Esophagus squamous epithelium (tissue), 5 donors: Measurements from ENCODE around the gene MST1R. TPM values are rescaled to one million over a fixed set of nuclear protein-coding genes. Genes with fewer than 3 reads are reported as not detected.
"Not testable (repeated sequence)": the region's sequence is repeated elsewhere in the genome, so short reads cannot be mapped to it uniquely, and the experiment has no call there.

Source experiments
- DNase-seq: peaks from one replicate; lab custom pipeline; 2025; lab: John Stamatoyannopoulos, UW
- H3K27ac ChIP-seq, 4 donors: fragments of 200-600 bp; sonication (generic); one replicate each; pipeline ENCODE4 v1.5.1; 2016 to 2019; ENCODE audit warnings: mild to moderate bottlenecking in 1 of 4
- H3K27me3 ChIP-seq, 4 donors: fragments of 200-600 bp; sonication (generic); 1 replicate in 3 of 4; 2 replicates in 1 of 4; pipeline versions ENCODE4 v1.5.1 to v1.6.0; 2017 to 2021; ENCODE audit warnings: antibody characterized with exemption in 1 of 4
- H3K36me3 ChIP-seq, 3 donors: fragments of 200-600 bp; sonication (generic); one replicate each; pipeline ENCODE4 v1.5.1; 2016 to 2019
- H3K4me1 ChIP-seq, 3 donors: fragments of 200-600 bp; sonication (generic); one replicate each; pipeline ENCODE4 v1.5.1; 2017 to 2019
- H3K4me3 ChIP-seq, 4 donors: fragments of 200-600 bp; sonication (generic); 1 replicate in 3 of 4; 2 replicates in 1 of 4; pipeline ENCODE4 v1.5.1; 2016 to 2019; ENCODE audit warnings: mild to moderate bottlenecking in 2 of 4, moderate library complexity in 1 of 4
- H3K9me3 ChIP-seq, 3 donors: fragments of 200-600 bp; sonication (generic); one replicate each; pipeline ENCODE4 v1.5.1; 2016 to 2019
- POLR2A ChIP-seq, 4 donors: fragments of 450-650 bp; IDR thresholded peaks; one replicate each; pipeline ENCODE4 v1.6.1; 2017; ENCODE audit warnings: antibody characterized with exemption in 4 of 4, mild to moderate bottlenecking in 4 of 4, moderate library complexity in 3 of 4
- WGBS, 2 donors: methylation state at CpG; one replicate each; pipeline ENCODE4 v1.1.5; 2018; 5-methylcytosine and 5-hydroxymethylcytosine counted together
- intact Hi-C: fragments of 100-400 bp; cut with DNase I; formaldehyde crosslinking; loops from one replicate; pipeline ENCODE4 v1.15.0; 2022
- total RNA-seq, 4 donors: library from RNA; depleted of rRNA; stranded (reverse); fragments of >200 nt; gene quantifications; one replicate each; pipeline ENCODE4 v1.1.0, GENCODE V29; 2016
- TF ChIP-seq, protein P1 (sequence below), 6 experiments: fragments of 450-650 bp in 4 of 6; fragments of 200-600 bp in 2 of 6; sonication (generic) in 2 of 6; IDR thresholded peaks; one replicate each; pipeline ENCODE4 v1.5.1; 2016 to 2019; ENCODE audit warnings: antibody characterized with exemption in 6 of 6, mild to moderate bottlenecking in 4 of 6, moderate library complexity in 4 of 6
- donor health status: DM: yes; HTN: yes; CAD: no.

The MST1R gene
- total RNA-seq, 4 donors from 2014 or later = 5.4 to 26.5 (median 14.5) TPM

DNA sequence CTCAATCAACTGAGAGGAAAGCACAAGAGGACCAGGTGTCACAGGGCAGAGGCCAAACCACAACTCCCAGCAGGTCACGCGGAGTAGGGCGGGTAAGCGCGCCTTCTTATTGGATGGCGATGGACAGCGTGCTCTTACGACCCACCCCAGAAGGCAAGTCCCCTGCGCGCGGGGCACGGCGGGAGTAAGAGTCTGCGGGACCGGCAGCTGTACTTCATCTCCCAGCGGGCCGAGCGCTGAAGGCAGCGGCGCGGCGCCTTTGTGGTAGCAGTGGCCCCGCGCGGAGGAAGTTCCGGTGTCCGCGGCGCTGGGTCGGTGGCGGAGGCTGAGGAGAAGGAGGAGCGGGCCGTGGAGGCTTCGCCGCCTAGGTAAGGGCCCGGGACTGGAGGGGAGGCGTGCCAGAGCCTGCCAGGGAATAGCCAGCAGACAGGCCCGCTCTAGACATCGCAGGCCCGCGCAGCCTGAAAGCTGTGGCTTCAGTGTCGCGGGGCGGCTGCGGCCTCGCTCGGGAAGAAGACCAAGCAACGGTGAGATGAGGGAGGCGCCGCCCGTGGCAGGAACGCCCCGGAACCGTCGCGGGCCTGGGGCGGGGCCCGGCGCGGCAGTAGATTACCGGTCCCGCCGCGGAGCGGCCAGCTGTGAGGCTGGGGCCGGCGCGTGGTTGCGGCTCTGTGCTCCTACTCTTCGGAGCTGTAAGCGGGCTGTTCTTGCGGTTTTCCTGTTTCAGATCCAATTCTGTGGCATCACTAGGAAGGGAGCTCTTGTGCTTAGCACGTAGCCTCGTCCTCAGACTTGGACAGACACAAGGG lies 36.4 kb upstream of the MST1R start, which contains the start of gene RBM6:
Gene RBM6 (plus strand): TSS at position 293 of the 809 bp plus-strand sequence. CDS start 22,492 bp downstream, outside the sequence.
- intact Hi-C loops = no loop called here
- peaks cover 0 to 8% (median 0%) of the 10 kb centered on the region in 3 donors for H3K36me3 ChIP-seq
- H3K4me3 ChIP-seq = peak within 1 kb of the TSS; percentile 63 to 80 (median 78)
- WGBS, 2 donors = 0 to 1% methylated on average over 3 to 21 of the region's 74 CpGs
- DNase-seq = peak; percentile 93
- H3K9me3 ChIP-seq = no peaks in the 10 kb centered on the region
- TF ChIP-seq, protein P1, sequence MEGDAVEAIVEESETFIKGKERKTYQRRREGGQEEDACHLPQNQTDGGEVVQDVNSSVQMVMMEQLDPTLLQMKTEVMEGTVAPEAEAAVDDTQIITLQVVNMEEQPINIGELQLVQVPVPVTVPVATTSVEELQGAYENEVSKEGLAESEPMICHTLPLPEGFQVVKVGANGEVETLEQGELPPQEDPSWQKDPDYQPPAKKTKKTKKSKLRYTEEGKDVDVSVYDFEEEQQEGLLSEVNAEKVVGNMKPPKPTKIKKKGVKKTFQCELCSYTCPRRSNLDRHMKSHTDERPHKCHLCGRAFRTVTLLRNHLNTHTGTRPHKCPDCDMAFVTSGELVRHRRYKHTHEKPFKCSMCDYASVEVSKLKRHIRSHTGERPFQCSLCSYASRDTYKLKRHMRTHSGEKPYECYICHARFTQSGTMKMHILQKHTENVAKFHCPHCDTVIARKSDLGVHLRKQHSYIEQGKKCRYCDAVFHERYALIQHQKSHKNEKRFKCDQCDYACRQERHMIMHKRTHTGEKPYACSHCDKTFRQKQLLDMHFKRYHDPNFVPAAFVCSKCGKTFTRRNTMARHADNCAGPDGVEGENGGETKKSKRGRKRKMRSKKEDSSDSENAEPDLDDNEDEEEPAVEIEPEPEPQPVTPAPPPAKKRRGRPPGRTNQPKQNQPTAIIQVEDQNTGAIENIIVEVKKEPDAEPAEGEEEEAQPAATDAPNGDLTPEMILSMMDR (IDR thresholded peaks at IDR 0.05) = peak in 2 of 6 experiments; percentile 4 to 18
- peak in 3 of 4 donors; percentile 76 to 88 (median 85) for TF ChIP-seq POLR2A (IDR thresholded peaks at IDR 0.05)
- H3K27ac ChIP-seq = peak within 1 kb of the TSS; percentile 92 to 96 (median 94)
- H3K27me3 ChIP-seq = no peaks in the 10 kb centered on the region
- H3K4me1 ChIP-seq = peaks cover 11 to 36% (median 22%) of the 10 kb centered on the region in 3 donors

DNA sequence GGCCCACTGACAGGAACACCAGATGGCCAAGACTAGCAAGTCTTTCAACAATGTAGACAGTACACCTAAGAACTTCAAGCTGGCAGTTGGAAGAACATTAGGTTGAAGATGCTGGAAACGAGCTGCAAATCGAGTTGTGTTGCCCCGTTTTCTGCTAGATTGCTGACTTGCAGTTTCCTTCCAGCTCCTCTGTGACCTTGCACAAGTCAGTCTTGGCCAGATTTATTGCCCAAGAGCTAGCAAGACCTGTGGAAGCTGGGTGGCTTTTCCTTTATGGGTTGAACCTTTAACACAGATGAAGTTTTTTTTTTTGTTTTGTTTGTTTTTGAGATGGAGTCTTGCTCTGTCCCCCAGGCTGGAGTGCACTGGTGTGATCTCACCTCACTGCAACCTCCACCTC lies 33.4 kb upstream of the MST1R start:
- H3K27me3 ChIP-seq = no peaks in the 10 kb centered on the region
- no peak for DNase-seq
- TF ChIP-seq POLR2A (IDR thresholded peaks at IDR 0.05) = no peak
- TF ChIP-seq, protein P1 (IDR thresholded peaks at IDR 0.05) = no peak
- no peaks in the 10 kb centered on the region for H3K36me3 ChIP-seq
- WGBS, 2 donors = 59 to 68% methylated on average over 3 of the region's 3 CpGs
- no peak overlapping the region for H3K27ac ChIP-seq
- no peak overlapping the region for H3K4me3 ChIP-seq
- H3K9me3 ChIP-seq = no peaks in the 10 kb centered on the region
- intact Hi-C loops = no loop called here
- H3K4me1 ChIP-seq = peaks cover 11 to 21% (median 15%) of the 10 kb centered on the region in 3 donors

DNA sequence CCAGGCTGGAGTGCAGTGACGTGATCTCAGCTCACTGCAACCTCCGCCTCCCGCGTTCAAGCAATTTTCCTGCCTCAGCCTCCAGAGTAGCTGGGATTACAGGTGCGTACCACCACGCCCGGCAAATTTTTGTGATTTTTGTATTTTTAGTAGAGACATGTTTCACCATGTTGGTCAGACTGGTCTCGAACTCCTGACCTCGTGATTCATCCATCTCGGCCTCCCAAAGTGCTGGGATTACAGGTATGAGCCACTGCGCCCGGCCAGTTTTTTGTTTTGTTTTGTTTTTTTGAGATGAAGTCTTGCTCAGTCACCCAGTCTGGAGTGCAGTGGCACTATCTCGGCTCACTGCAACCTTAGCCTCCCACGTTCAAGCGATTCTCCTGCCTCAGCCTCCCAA lies 28.6 kb upstream of the MST1R start:
- H3K27me3 ChIP-seq, H3K36me3 ChIP-seq, H3K4me3 ChIP-seq, intact Hi-C loops, DNase-seq, H3K9me3 ChIP-seq, H3K27ac ChIP-seq: not testable (repeated sequence)
- H3K4me1 ChIP-seq = peaks cover 21 to 30% (median 22%) of the 10 kb centered on the region in 3 donors
- 75 to 89% methylated on average over 15 of the region's 15 CpGs for WGBS, 2 donors

DNA sequence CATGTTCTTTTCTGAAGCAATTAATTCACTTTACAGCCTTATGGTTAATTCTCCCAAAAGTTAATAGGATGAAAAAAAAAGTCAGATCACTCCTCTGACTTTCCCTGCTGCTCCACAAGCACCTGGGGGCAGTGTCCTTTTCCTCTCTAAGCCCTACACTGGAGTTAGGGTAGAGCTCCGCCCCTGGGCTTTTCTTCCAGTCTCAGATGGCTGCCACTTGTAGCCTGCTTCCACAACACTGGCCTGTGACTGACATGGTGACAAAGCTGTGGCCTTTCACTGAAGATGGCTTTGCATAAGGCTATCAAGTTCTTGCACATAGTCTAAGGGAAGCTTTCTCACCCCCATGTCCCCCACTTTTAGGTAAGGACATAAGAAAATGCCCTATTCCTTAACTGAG lies 27.2 kb upstream of the MST1R start:
- Histone ChIP-seq H3K36me3 (no peaks in the 10 kb centered on the region), H3K4me3 (no peak overlapping the region), H3K27me3 (no peaks in the 10 kb centered on the region), H3K4me1 (peaks cover 21 to 30% (median 22%) of the 10 kb centered on the region in 3 donors), H3K9me3 (no peaks in the 10 kb centered on the region), H3K27ac (peak overlapping the region in 3 of 4 donors; percentile 86 to 91 (median 89))
- 100% methylated on average over 1 of the region's 1 CpG for WGBS, 2 donors
- DNase-seq = no peak
- TF ChIP-seq, protein P1 (IDR thresholded peaks at IDR 0.05) = no peak
- TF ChIP-seq POLR2A (IDR thresholded peaks at IDR 0.05) = no peak
- intact Hi-C loops = no loop called here

DNA sequence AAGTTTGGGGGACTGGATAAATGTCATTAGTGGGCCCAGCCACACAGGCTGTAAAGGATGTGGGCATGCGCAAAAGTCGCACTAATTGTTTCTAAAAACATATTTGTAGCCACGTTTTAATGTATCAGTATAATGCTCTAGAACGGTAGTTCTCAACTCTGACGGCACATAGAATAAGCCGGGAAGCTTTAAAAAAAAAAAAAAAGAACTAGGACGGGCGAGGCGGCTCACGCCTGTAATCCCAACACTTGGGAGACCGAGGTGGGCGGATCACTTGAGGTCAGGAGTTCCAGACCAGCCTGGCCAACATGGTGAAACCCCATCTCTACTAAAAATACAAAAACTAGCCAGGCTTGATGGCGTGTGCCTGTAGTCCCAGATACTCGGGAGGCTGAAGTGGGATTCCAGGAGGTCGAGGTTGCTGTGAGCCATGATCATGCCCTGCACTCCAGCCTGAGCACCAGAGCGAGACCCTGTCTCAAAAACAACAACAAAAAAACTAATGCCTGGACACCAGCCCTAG lies 26.6 kb upstream of the MST1R start:
- Histone ChIP-seq H3K27ac (peak overlapping the region; percentile 78 to 91 (median 88)), H3K9me3 (no peaks in the 10 kb centered on the region), H3K27me3 (no peaks in the 10 kb centered on the region), H3K4me3 (peak overlapping the region; percentile 47 to 89 (median 82)), H3K4me1 (peaks cover 21 to 30% (median 22%) of the 10 kb centered on the region in 3 donors), H3K36me3 (no peaks in the 10 kb centered on the region)
- no peak for DNase-seq
- TF ChIP-seq POLR2A (IDR thresholded peaks at IDR 0.05) = no peak
- TF ChIP-seq, protein P1 (IDR thresholded peaks at IDR 0.05) = no peak
- intact Hi-C loops = no loop called here
- WGBS, 2 donors = 38 to 45% methylated on average over 16 of the region's 16 CpGs
